Activated CD4-positive, alpha-beta memory T cell treated with anti-CD3 and anti-CD28 coated beads for 36 hours (primary cell): Measurements from ENCODE around the gene KRTAP19-8. TPM values are rescaled to one million over a fixed set of nuclear protein-coding genes. Genes with fewer than 3 reads are reported as not detected.

Source experiments
- CTCF ChIA-PET: fragments of 350-600 bp; sonication (Branson Sonifier 250); formaldehyde crosslinking; loops from one replicate; lab custom pipeline; 2021; ENCODE audit warnings: antibody characterized with exemption, inconsistent platforms; lab: Charles Lee
- POLR2A ChIA-PET: fragments of 350-600 bp; sonication (Branson Sonifier 250); formaldehyde crosslinking; loops from one replicate; lab custom pipeline; 2021; ENCODE audit warnings: antibody characterized with exemption; lab: Charles Lee
- DNase-seq: peaks from one replicate; pipeline ENCODE4 v3.0.0-alpha.2; 2020
- H3K27ac Mint-ChIP-seq: one replicate; pipeline ENCODE4 v1.8.0; 2021; ENCODE audit warnings: mixed read lengths
- H3K27me3 Mint-ChIP-seq: one replicate; pipeline ENCODE4 v1.8.0; 2021; ENCODE audit warnings: mixed read lengths
- H3K36me3 Mint-ChIP-seq: one replicate; pipeline ENCODE4 v1.8.0; 2021; ENCODE audit warnings: mixed read lengths
- H3K4me1 Mint-ChIP-seq: one replicate; pipeline ENCODE4 v1.8.0; 2021; ENCODE audit warnings: low read depth, mixed read lengths
- H3K4me3 Mint-ChIP-seq: one replicate; pipeline ENCODE4 v1.8.0; 2021; ENCODE audit warnings: mild to moderate bottlenecking, mixed read lengths
- H3K9me3 Mint-ChIP-seq: one replicate; pipeline ENCODE4 v1.8.0; 2021; ENCODE audit warnings: mixed read lengths
- intact Hi-C: fragments of 100-400 bp; cut with micrococcal nuclease; formaldehyde crosslinking; loops from one replicate; pipeline ENCODE4 v1.15.1; 2023
- total RNA-seq, 2 experiments: library from RNA; stranded (reverse); gene quantifications; one replicate each; pipeline ENCODE4 v1.2.3, GENCODE V29; 2021

Gene KRTAP19-8
- total RNA-seq, 2 experiments from 2014 or later = not detected

DNA sequence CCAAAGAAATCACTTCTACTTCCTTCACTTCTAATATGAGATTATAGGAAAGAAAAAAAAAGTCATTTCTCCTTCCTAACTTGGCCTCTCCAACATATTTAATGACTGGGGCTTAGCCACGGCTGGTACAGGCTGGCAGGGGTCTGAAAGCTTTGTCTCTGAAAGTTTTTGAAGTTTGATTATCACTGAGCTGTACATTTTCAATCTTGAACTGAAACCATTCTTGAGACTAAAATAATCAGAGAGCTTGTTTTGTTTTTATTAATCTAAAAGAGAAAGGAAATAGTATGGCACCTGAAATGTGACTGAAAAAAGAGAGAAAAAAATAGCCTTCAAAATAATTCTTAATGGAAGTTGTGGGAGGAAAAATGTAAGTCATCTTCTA is 3.8 kb upstream of the KRTAP19-8 start:
- H3K27ac Mint-ChIP-seq = no peak overlapping the region
- CTCF ChIA-PET = no interaction called here

DNA sequence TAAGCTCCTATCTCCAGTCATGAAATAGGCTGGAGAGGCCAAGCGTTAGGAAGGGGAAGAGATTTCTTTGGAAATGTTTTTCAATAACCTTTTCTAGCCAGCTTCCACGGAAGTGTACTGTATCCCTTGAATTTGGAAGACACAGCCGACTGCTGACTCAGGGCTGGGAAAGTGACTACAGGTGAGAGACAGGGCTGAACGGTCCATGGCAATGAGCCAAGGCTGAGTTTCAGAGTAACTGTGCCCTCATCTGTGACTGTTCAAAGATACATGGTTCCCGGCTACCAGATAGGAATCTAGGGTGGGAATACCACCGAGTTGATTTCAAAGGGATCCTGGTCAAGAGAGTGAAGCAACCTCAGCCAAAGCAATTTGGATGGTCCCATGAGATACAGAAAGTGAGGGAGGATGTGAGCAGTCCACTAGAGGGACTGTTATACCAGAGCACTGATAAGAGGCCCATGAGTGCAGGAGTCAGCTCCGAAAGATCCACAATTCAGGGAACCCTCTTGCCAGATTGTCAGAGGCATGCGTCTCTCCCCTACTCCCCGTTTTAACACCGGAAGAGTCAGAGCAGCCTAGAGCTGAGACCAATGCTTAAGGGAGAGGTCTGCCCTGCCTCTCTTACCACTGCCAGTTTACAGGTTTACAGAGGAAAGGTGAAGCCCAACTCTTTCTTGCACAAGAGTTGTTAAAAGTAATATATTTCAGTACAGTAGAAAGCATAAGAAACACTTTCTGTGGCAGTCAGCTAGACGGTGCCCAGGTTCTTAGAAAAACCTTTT is 3.2 kb upstream of the KRTAP19-8 start:
- H3K9me3 Mint-ChIP-seq = no peaks in the 10 kb centered on the region
- intact Hi-C loops = no loop called here
- no peak overlapping the region for H3K27ac Mint-ChIP-seq
- ChIA-PET CTCF (interaction anchor here (1.1 kb wide), 1 partner anchor 210 kb away, joined by 3 read pairs; no protein-coding TSS in a partner anchor), POLR2A (no interaction called here)
- H3K4me3 Mint-ChIP-seq = no peak overlapping the region
- no peaks in the 10 kb centered on the region for H3K4me1 Mint-ChIP-seq
- DNase-seq = no peak
- peaks cover 5% of the 10 kb centered on the region for H3K27me3 Mint-ChIP-seq
- no peaks in the 10 kb centered on the region for H3K36me3 Mint-ChIP-seq

More for the DNA sequence above, 3.8 kb upstream of the KRTAP19-8 start:
- intact Hi-C loops = no loop called here
- H3K4me1 Mint-ChIP-seq = no peaks in the 10 kb centered on the region
- no peaks in the 10 kb centered on the region for H3K36me3 Mint-ChIP-seq
- POLR2A ChIA-PET = no interaction called here
- no peaks in the 10 kb centered on the region for H3K9me3 Mint-ChIP-seq
- DNase-seq = no peak
- H3K4me3 Mint-ChIP-seq = no peak overlapping the region
- H3K27me3 Mint-ChIP-seq = peaks cover 5% of the 10 kb centered on the region

DNA sequence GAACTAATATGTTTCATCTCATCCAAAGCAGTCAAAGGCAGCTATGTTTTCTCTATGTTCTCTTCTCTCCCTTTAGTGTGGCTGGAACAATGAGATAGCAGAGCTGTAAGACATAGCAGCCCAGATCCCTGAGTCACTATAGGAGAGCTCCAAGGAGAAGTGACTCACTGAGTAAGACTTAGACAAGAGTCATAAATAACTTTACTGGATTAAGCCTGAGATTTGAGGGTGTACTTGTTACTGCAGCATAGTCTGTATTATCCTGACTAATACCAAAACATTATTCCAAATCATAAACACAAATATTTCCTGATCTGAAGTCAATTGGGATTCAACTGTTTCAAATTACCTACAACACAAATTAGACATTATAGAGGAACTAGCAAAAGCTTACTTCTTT is 3.9 kb downstream of the KRTAP19-8 start:
- ChIA-PET CTCF (no interaction called here), POLR2A (no interaction called here)
- no peak for DNase-seq
- Mint-ChIP-seq H3K27ac (no peak overlapping the region), H3K36me3 (no peaks in the 10 kb centered on the region), H3K9me3 (peaks cover 6% of the 10 kb centered on the region), H3K27me3 (peaks cover 2% of the 10 kb centered on the region), H3K4me1 (no peaks in the 10 kb centered on the region), H3K4me3 (no peak overlapping the region)
- intact Hi-C loops = no loop called here

DNA sequence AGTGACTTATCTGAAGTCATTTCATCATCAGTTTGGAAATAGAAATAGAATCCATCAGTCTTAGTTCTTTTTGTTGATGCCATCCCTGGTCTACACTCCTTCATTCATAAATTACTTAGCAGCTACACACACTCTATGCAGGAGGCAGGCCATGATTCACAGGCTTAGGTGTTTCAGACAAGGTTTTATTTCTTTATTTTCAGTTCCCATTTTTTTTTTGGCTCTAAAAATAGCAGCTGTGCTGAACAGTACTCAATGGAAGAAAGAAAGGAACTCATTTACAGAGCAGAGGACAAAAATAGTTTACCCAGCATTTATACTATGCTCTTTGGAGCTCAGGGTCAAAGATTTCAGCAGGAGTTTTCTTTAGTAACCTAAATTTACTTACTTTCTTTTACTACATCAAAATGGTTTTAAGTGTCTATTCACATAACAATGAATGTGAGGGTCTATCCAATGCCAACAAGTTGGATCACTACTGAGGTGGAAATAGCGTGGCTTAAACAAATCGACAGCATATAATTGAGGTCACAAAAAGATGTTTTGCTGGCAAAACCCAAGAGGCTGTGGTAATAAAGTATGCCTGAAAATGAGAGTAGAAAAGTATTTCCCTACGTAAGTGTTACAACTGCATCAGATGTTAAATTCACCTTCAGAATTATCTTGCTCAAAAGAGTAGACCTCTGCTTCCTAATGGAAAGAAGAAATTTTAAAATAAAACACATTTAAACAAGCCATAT is 7.7 kb downstream of the KRTAP19-8 start:
- Mint-ChIP-seq H3K4me3 (no peak overlapping the region), H3K27me3 (peaks cover 2% of the 10 kb centered on the region), H3K27ac (no peak overlapping the region), H3K9me3 (peaks cover 6% of the 10 kb centered on the region), H3K4me1 (no peaks in the 10 kb centered on the region), H3K36me3 (no peaks in the 10 kb centered on the region)
- intact Hi-C loops = no loop called here
- no peak for DNase-seq
- POLR2A ChIA-PET = no interaction called here
- CTCF ChIA-PET = no interaction called here

DNA sequence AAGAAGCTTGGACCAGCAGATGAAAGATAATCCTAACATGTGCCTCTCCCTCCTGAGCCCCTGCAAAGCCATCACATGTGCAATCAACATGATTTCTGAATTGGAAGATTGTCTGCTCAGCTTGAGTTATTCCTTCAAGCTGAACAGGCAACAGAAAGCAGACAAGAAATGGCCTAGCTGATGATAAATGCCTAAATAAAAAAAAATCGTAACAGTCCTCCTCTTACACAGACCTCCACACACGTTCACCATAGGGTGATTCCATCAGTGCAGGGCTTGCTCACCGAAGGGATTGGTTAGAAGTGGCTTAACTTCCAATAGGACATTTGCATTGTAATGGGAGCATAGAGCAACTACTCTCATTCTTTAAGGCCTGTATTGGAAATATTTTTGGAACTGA is 14.6 kb downstream of the KRTAP19-8 start:
- no peaks in the 10 kb centered on the region for H3K36me3 Mint-ChIP-seq
- H3K4me1 Mint-ChIP-seq = no peaks in the 10 kb centered on the region
- CTCF ChIA-PET = no interaction called here
- no peak overlapping the region for H3K4me3 Mint-ChIP-seq
- POLR2A ChIA-PET = no interaction called here
- DNase-seq = no peak
- H3K9me3 Mint-ChIP-seq = no peaks in the 10 kb centered on the region
- intact Hi-C loops = no loop called here
- peaks cover 8% of the 10 kb centered on the region for H3K27me3 Mint-ChIP-seq
- no peak overlapping the region for H3K27ac Mint-ChIP-seq

DNA sequence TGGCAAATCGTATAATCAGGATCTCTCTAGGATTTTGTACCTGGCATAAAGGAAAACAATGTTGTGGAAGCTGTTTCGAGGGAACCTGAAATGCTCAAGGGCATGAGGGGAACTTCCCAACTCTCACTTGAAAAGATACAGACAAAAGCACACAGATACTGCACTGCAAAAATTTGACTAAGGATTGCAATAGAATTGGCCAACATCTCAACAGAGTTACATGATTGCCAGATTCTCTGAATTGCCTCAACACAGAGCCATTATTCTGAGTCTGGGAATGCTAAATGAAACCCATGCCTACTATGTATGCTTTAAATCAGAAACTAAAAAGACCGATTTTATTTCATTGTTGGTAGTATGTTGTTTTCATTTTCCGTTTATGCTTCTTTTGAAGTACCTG is 16.0 kb downstream of the KRTAP19-8 start:
- DNase-seq = no peak
- ChIA-PET CTCF (interaction anchor here (0.6 kb wide), 2 partner anchors 289 to 558 kb away, joined by 3 read pairs; no protein-coding TSS in a partner anchor), POLR2A (interaction anchor here (0.6 kb wide), 1 partner anchor 600 kb away, joined by 3 read pairs; no protein-coding TSS in a partner anchor)
- Mint-ChIP-seq H3K4me1 (no peaks in the 10 kb centered on the region), H3K9me3 (no peaks in the 10 kb centered on the region), H3K36me3 (no peaks in the 10 kb centered on the region), H3K4me3 (no peak overlapping the region), H3K27me3 (peaks cover 8% of the 10 kb centered on the region), H3K27ac (no peak overlapping the region)
- intact Hi-C loops = no loop called here

DNA sequence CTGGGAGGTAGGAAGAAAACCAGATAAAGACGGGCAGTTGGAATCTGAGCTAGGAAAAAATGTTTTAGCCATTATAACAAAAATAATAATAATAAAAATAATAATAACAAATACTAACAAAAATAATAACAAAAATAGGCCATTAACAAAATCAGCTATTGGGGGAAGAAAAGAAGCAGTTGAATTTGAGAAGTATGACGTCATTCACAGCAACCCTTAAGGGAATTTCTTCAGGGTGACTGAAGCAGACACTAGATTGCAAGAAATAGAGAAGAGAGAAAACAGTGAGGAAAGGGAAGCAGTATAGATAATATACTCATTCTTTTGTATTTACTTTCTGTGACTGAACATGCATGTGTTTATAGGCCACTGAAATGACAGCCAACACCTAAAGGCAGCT is 20.0 kb downstream of the KRTAP19-8 start:
- intact Hi-C loops = no loop called here
- Mint-ChIP-seq H3K27me3 (peaks cover 2% of the 10 kb centered on the region), H3K27ac (no peak overlapping the region), H3K4me1 (peaks cover 2% of the 10 kb centered on the region), H3K4me3 (no peak overlapping the region), H3K36me3 (no peaks in the 10 kb centered on the region), H3K9me3 (no peaks in the 10 kb centered on the region)
- no peak for DNase-seq
- POLR2A ChIA-PET = no interaction called here
- CTCF ChIA-PET = no interaction called here

DNA sequence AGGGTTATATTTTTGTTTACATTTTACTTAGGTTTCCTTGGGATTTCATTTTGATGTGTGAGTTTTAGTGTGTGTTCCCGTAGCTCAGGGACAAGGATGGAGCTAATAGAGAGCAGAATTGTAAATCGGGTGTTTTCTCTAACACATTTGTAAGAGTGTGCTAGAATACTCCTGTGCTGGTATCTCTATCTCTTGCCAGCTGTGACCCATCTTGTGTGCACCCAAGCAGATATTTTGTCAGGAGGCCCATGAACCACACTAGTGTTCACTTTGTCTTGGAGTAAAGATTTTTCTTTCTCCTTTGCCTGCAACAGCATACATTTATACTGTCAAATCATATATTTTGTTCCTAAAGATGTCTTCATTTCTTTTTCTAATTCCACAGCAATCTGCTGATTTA is 23.4 kb downstream of the KRTAP19-8 start:
- no peak overlapping the region for H3K4me3 Mint-ChIP-seq
- peaks cover 19% of the 10 kb centered on the region for H3K4me1 Mint-ChIP-seq
- H3K9me3 Mint-ChIP-seq = no peaks in the 10 kb centered on the region
- intact Hi-C loops = no loop called here
- no peaks in the 10 kb centered on the region for H3K36me3 Mint-ChIP-seq
- no peak for DNase-seq
- CTCF ChIA-PET = no interaction called here
- H3K27me3 Mint-ChIP-seq = no peaks in the 10 kb centered on the region
- no peak overlapping the region for H3K27ac Mint-ChIP-seq
- POLR2A ChIA-PET = no interaction called here

DNA sequence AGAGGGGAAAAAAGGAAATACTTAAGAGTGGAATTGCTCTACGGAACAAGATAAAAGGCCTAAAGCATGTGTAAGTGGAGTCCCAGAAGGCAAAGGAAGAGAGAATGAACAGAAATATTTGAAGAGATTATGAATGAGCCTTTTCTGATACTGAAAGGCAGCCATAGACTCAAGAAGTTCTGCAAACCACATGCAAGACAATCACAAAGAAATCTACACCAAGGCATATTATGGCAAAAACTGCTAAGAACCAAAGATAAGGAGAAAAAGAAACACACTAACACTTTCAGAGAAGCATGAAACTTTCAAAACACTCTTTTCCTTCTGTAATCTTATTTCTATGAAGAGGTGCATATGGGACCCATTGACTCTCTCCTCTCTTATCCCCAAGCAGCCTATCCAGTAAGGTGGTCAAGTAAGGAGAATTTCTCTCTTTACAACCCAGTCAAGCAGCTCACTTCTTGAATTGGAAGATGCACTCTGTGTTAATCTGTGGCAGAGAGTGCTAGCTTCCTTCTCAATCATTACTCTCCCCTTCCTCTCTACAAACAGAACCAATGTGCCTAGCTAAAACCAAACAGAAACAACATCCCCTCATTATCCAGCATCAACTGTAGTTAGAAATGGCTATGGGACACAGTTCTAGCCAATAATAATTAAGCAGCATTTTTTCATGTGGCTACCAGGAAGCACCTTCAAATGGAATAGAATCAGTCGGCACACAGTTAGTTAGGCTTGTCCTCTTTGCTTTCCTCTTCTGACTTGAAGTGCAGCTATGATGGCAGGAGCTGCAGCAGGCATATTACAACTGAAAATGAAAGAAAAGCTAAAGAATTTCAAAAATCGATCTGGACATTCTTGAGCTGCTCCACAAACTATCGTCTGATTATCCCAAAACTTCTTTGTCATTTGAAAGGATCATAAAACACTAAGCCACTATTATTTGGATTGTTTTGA is 25.9 kb downstream of the KRTAP19-8 start:
- ChIA-PET CTCF (no interaction called here), POLR2A (no interaction called here)
- H3K4me1 Mint-ChIP-seq = peaks cover 19% of the 10 kb centered on the region
- DNase-seq = no peak
- no peaks in the 10 kb centered on the region for H3K27me3 Mint-ChIP-seq
- intact Hi-C loops = no loop called here
- H3K4me3 Mint-ChIP-seq = peak overlapping the region; percentile 7
- H3K27ac Mint-ChIP-seq = peak overlapping the region; percentile 4
- peaks cover 1% of the 10 kb centered on the region for H3K36me3 Mint-ChIP-seq
- no peaks in the 10 kb centered on the region for H3K9me3 Mint-ChIP-seq

DNA sequence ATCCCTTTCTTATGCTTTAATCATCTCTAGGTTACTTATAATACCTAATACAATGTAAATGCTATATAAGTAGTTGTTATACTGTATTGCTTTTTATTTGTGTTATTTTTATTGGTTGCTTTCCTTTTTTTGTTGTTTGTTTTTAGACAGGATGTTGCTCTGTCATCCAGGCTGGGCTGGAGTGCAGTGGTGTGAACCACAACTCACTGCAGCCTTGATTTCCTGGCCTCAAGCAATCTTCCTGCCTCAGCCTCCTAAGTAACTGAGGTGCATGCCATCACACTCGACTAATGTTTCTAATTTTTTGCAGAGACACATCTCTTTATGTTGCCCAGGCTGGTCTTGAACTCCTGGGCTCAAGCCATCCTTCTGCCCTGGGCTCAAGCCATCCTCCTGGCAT is 26.9 kb downstream of the KRTAP19-8 start:
- Mint-ChIP-seq H3K27ac (no peak overlapping the region), H3K4me3 (no peak overlapping the region), H3K4me1 (peaks cover 19% of the 10 kb centered on the region), H3K27me3 (peaks cover 2% of the 10 kb centered on the region), H3K9me3 (peaks cover 3% of the 10 kb centered on the region), H3K36me3 (peaks cover 1% of the 10 kb centered on the region)
- POLR2A ChIA-PET = no interaction called here
- CTCF ChIA-PET = no interaction called here
- intact Hi-C loops = no loop called here
- no peak for DNase-seq

DNA sequence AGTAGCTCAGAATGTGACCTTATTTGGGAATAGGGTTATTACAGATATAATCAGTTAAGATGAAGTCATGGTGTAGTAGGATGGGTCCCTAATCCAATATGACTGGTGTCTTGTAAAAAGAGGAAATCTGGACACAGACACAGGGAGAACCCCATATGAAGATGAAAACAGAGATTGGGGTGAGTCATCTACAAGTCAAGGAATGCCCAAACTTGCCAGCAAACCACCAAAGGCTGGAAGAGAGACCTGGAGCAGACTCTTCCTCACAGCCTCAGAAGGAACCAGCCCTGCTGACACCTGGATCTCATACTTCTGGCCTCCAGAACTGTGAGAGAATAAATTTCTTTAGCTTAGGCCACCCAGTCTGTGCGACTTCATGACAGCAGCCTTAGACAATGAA is 29.9 kb downstream of the KRTAP19-8 start:
- ChIA-PET POLR2A (no interaction called here), CTCF (no interaction called here)
- Mint-ChIP-seq H3K4me1 (peaks cover 18% of the 10 kb centered on the region), H3K4me3 (no peak overlapping the region), H3K27me3 (peaks cover 2% of the 10 kb centered on the region), H3K36me3 (peaks cover 1% of the 10 kb centered on the region), H3K27ac (no peak overlapping the region), H3K9me3 (peaks cover 3% of the 10 kb centered on the region)
- no peak for DNase-seq
- intact Hi-C loops = no loop called here

DNA sequence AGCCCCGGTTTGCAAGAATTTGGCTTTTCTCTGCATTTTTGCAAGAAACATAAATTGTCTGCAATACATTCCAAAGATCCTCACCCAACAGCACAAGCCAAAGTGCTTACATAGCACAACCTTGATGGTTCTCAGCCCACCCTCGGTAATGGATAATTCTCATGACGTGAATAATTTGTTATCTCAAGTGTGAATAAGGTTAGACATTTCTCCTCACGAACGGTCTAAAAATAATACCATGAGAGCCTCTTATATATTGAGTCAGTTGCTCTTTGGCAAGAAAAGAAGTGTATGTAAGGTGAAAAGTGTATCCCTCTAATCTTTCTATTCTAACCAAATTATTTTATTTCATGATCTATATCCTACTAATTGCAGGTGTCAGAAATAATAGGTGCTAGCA is 33.3 kb downstream of the KRTAP19-8 start:
- intact Hi-C loops = no loop called here
- Mint-ChIP-seq H3K4me1 (no peaks in the 10 kb centered on the region), H3K4me3 (no peak overlapping the region), H3K27ac (no peak overlapping the region), H3K27me3 (peaks cover 2% of the 10 kb centered on the region), H3K9me3 (peaks cover 3% of the 10 kb centered on the region), H3K36me3 (peaks cover 1% of the 10 kb centered on the region)
- POLR2A ChIA-PET = no interaction called here
- no peak for DNase-seq
- CTCF ChIA-PET = no interaction called here
